K562 (cell line): ENCODE measurements around the gene AK4. TPM values are rescaled to one million over a fixed set of nuclear protein-coding genes. Genes with fewer than 3 reads are reported as not detected.

ENCODE experiments used
- ATAC-seq: fragments of 200-7000 bp; cut with Tn5 transposase; 3 replicates; pipeline ENCODE4 v1.9.1; 2020; ENCODE audit warnings: moderate library complexity
- BruUV-seq: library from RNA; stranded (reverse); fragments of 400-500 nt; replicated peaks from 2 replicates; lab custom pipeline; 2021; lab: Mats Ljungman, UMichigan
- CTCF ChIA-PET: fragments of 300-600 bp; formaldehyde crosslinking; extraction: SDS; loops from one replicate; lab custom pipeline; 2021; ENCODE audit warnings: low intra/inter-chr PET ratio; lab: Yijun Ruan, JAX
- POLR2A ChIA-PET: fragments of 300-600, 350-650 bp; sonication (Branson Sonifier 250); formaldehyde crosslinking; extraction: SDS; loops from one replicate; lab custom pipeline; 2021; ENCODE audit warnings: antibody characterized with exemption, inconsistent platforms; lab: Yijun Ruan, JAX
- DNase-seq, 4 experiments: peaks; one replicate each; pipeline versions ENCODE4 v3.0.0 to v3.0.0-alpha.2; 2011 to 2018; ENCODE audit warnings: low spot score in 3 of 4, mixed read lengths in 3 of 4; ENCODE audit errors: extremely low read depth in 1 of 4
- FAIRE-seq: peaks from 2 replicates; lab custom pipeline; 2011; peaks lifted over from hg19 to GRCh38; lab: Jason Lieb, UNC
- H2AFZ ChIP-seq: 2 replicates; pipeline ENCODE4 v1.6.0; 2011; ENCODE audit warnings: low read depth, low read length, control low read depth, inconsistent platforms
- H3K27ac ChIP-seq: fragments of 200-600 bp; 3 replicates; pipeline ENCODE4 v1.8.0; 2011; ENCODE audit warnings: low read depth, mild to moderate bottlenecking, control low read depth, inconsistent platforms, low read length, moderate library complexity, mixed read lengths; ENCODE audit errors: extremely low read depth
- H3K27me3 ChIP-seq, 2 experiments: fragments of 300-600 bp in 1 of 2; 2 replicates in 1 of 2; 3 replicates in 1 of 2; pipeline versions ENCODE4 v1.6.0 to v1.8.0; 2011; ENCODE audit warnings: inconsistent platforms in 2 of 2, low read length in 2 of 2, mild to moderate bottlenecking in 1 of 2, mixed read lengths in 1 of 2, moderate library complexity in 1 of 2; ENCODE audit not compliant: control insufficient read depth in 2 of 2, insufficient read depth in 2 of 2
- H3K36me3 ChIP-seq: fragments of 300-600 bp; 3 replicates; pipeline ENCODE4 v1.8.0; 2011; ENCODE audit warnings: mild to moderate bottlenecking, low read length, inconsistent platforms; ENCODE audit not compliant: control insufficient read depth, insufficient read depth
- H3K4me1 ChIP-seq, 2 experiments: fragments of 200-600 bp in 1 of 2; replicated peaks in 1 of 2; 2 replicates in 1 of 2; 3 replicates in 1 of 2; pipeline versions ENCODE4 v1.5.1 to v1.8.0; 2011; ENCODE audit warnings: inconsistent platforms in 2 of 2, low read length in 2 of 2, mild to moderate bottlenecking in 1 of 2, mixed read lengths in 1 of 2, moderate library complexity in 1 of 2; ENCODE audit not compliant: control insufficient read depth in 2 of 2, insufficient read depth in 2 of 2
- H3K4me2 ChIP-seq: 2 replicates; pipeline ENCODE4 v1.6.1; 2011; ENCODE audit warnings: low read length, control low read depth, inconsistent platforms, mixed read lengths; ENCODE audit not compliant: insufficient read depth
- H3K4me3 ChIP-seq: fragments of 200-600 bp; sonication (generic), shearing (Covaris generic); 2 replicates; pipeline ENCODE4 v1.5.1; 2016; ENCODE audit warnings: control low read depth, inconsistent platforms
- H3K79me2 ChIP-seq: fragments of 200-600 bp; 3 replicates; pipeline ENCODE4 v1.8.0; 2011; ENCODE audit warnings: low read length, inconsistent platforms; ENCODE audit not compliant: control insufficient read depth, insufficient read depth
- H3K9ac ChIP-seq, 2 experiments: 2 replicates each; pipeline versions ENCODE4 v1.6.0 to v1.6.1; 2011; ENCODE audit warnings: low read depth in 2 of 2, low read length in 2 of 2, control low read depth in 1 of 2, inconsistent platforms in 1 of 2, mild to moderate bottlenecking in 1 of 2, mixed read lengths in 1 of 2; ENCODE audit not compliant: insufficient read depth in 1 of 2
- H3K9me1 ChIP-seq: one replicate; pipeline ENCODE4 v1.6.0; 2011; ENCODE audit warnings: inconsistent platforms, mild to moderate bottlenecking, low read length, moderate library complexity; ENCODE audit not compliant: control insufficient read depth, insufficient read depth
- H3K9me3 ChIP-seq: replicated peaks from 2 replicates; pipeline ENCODE4 v1.5.1; 2011; ENCODE audit warnings: low read depth, low read length, inconsistent platforms; ENCODE audit not compliant: control insufficient read depth, insufficient read depth
- H4K20me1 ChIP-seq: replicated peaks from 2 replicates; pipeline ENCODE4 v1.6.1; 2011; ENCODE audit warnings: low read length, inconsistent platforms, mixed read lengths; ENCODE audit not compliant: control insufficient read depth, insufficient read depth
- CSDE1 ChIP-seq, 2 experiments: fragments of 450-650 bp; IDR thresholded peaks; 2 replicates each; pipeline ENCODE4 v1.6.1; 2016; ENCODE audit warnings: mild to moderate bottlenecking in 1 of 2
- MAFK ChIP-seq: IDR thresholded peaks from 2 replicates; pipeline ENCODE4 v1.6.1; 2011; ENCODE audit warnings: low read length, improper control_type of control experiment
- MAZ ChIP-seq, 2 experiments: fragments of 450-650 bp in 1 of 2; sonication (generic) in 1 of 2; formaldehyde crosslinking; IDR thresholded peaks in 1 of 2; conservative IDR thresholded peaks in 1 of 2; 2 replicates each; pipeline versions ENCODE4 v1.4.0 to v1.5.0; 2020; ENCODE audit warnings: mild to moderate bottlenecking in 1 of 2, missing genetic modification reagents in 1 of 2
- MEF2D ChIP-seq: conservative IDR thresholded peaks from 2 replicates; pipeline ENCODE4 v1.6.1; 2016; ENCODE audit warnings: low read depth, missing genetic modification characterization, missing compliant biosample characterization
- NR2C2 ChIP-seq, 2 experiments: fragments of 200-800 bp in 1 of 2; sonication (Bioruptor generic) in 1 of 2; sonication (generic) in 1 of 2; formaldehyde crosslinking in 1 of 2; IDR thresholded peaks; 2 replicates each; pipeline versions ENCODE4 v1.6.1 to v1.8.0; 2016 to 2022; ENCODE audit warnings: mild to moderate bottlenecking in 1 of 2, missing compliant biosample characterization in 1 of 2, missing genetic modification characterization in 1 of 2, missing genetic modification reagents in 1 of 2
- PYGO2 ChIP-seq: fragments of 450-650 bp; IDR thresholded peaks from 2 replicates; pipeline ENCODE4 v1.6.1; 2016; ENCODE audit warnings: mild to moderate bottlenecking, missing genetic modification characterization, moderate library complexity, missing compliant biosample characterization
- TEAD1 ChIP-seq, 2 experiments: fragments of 450-650 bp in 1 of 2; sonication (generic) in 1 of 2; formaldehyde crosslinking; IDR thresholded peaks; 2 replicates each; pipeline versions ENCODE4 v1.4.0 to v1.8.0; 2020 to 2022; ENCODE audit warnings: mild to moderate bottlenecking in 2 of 2, missing genetic modification reagents in 1 of 2
- ZNF184 ChIP-seq: sonication (generic); formaldehyde crosslinking; IDR thresholded peaks from 2 replicates; pipeline ENCODE4 v1.5.0; 2020; ENCODE audit warnings: missing genetic modification reagents
- ZNF696 ChIP-seq: fragments of 250-450 bp; sonication (Bioruptor Pico); conservative IDR thresholded peaks from 2 replicates; pipeline ENCODE4 v1.4.0; 2020; ENCODE audit warnings: mild to moderate bottlenecking, moderate library complexity
- ZSCAN29 ChIP-seq: fragments of 450-650 bp; IDR thresholded peaks from 2 replicates; pipeline ENCODE4 v1.6.1; 2017
- WGBS: fragments of 100-300 bp; shearing (Covaris generic); methylation state at CpG from one replicate; pipeline ENCODE4 v1.1.6; 2016; ENCODE audit warnings: low coverage, mixed read lengths; ENCODE audit not compliant: insufficient coverage; ENCODE audit errors: missing lambda C conversion rate; 5-methylcytosine and 5-hydroxymethylcytosine counted together
- in situ Hi-C: fragments of 300-500 bp; cut with MboI; formaldehyde crosslinking; loops from 4 replicates; pipeline ENCODE4 v1.15.0; 2018; ENCODE audit warnings: inconsistent platforms, mixed read lengths
- intact Hi-C: fragments of 100-400 bp; cut with micrococcal nuclease; formaldehyde crosslinking; loops from 2 replicates; pipeline ENCODE4 v1.14.2; 2022
- polyA plus RNA-seq, 8 experiments: library from polyadenylated mRNA; depleted of rRNA in 4 of 8; stranded (reverse) in 5 of 8; unstranded in 3 of 8; fragments of >200 nt; fragmentation: Nextera tagmentation in 2 of 8; fragmentation: Illumina TruSeq in 1 of 8; extraction: Ambion mirVana in 2 of 8; extraction: Trizol in 1 of 8; gene quantifications; 2 replicates each; pipeline versions ENCODE4 v1.2.1 to v1.2.3, GENCODE V29; 2011 to 2014; ENCODE audit warnings: inconsistent platforms in 1 of 8, missing spikeins in 1 of 8
- total RNA-seq, 7 experiments: library from RNA; depleted of rRNA in 6 of 7; stranded (reverse); fragments of >200 nt in 6 of 7; fragmentation: Illumina TruSeq in 2 of 7; extraction: Trizol in 2 of 7; gene quantifications; 2 replicates each; pipeline versions ENCODE4 v1.2.1 to v1.2.3, GENCODE V29; 2011 to 2021; ENCODE audit warnings: low replicate concordance in 1 of 7
- TF ChIP-seq, protein P1 (sequence below): fragments of 250-450 bp; sonication (Bioruptor Pico); IDR thresholded peaks from 2 replicates; pipeline ENCODE4 v1.8.0; 2021; ENCODE audit warnings: mild to moderate bottlenecking, moderate library complexity
- TF ChIP-seq, protein P2 (sequence below): fragments of 250-450 bp; sonication (Bioruptor Pico); IDR thresholded peaks from 2 replicates; pipeline ENCODE4 v1.4.0; 2020; ENCODE audit warnings: mild to moderate bottlenecking
- TF ChIP-seq, protein P3 (sequence below): fragments of 250-450 bp; sonication (Bioruptor Pico); IDR thresholded peaks from 2 replicates; pipeline ENCODE4 v1.5.0; 2020; ENCODE audit warnings: mild to moderate bottlenecking
- TF ChIP-seq, protein P4 (sequence below): fragments of 250-450 bp; sonication (Bioruptor Pico); IDR thresholded peaks from 2 replicates; pipeline ENCODE4 v1.9.0; 2021; ENCODE audit warnings: mild to moderate bottlenecking
- TF ChIP-seq, protein P5 (sequence below): fragments of 250-450 bp; sonication (Bioruptor Pico); IDR thresholded peaks from 2 replicates; pipeline ENCODE4 v1.5.1; 2021; ENCODE audit warnings: mild to moderate bottlenecking

Gene AK4
- total and polyA plus RNA-seq, 9 of the 15 experiments (the other 6 are each of a cell fraction or from before 2014, with no cell fraction given), result 10.4 to 96.6 (median 21.5) TPM

DNA sequence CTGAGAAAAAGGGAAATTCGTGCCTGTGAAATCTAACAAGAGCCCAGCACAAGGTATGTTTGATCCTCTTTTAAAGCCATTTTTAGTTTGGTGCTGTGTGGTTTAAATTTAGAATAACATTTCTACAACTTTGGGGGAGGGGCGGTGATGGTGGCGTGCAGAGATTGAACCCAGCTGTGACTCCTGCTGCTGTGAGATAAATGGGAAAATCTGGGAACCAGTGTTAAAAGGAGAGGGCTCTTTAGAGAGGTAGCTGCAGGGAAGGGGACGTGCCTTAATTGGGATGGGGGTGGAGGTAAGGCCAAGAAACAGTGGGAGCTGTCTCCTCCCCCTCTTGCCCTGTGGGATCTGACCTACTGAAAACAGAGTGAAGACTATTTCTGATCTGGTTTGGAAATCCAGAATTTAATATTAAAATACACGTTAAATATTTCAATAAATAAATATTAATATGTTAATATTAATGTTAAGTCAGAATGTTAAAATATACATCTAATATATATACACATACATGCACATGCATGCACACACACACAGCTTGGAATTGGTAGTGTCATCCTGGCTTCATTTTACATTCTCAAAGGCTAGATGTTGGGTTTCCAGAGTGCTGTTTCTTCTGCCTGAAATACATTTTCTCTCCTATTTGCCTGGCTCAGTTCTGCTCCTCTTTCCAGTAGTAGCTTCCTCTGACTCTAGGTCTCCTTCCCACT, 131.2 kb downstream of the AK4 start:
- in situ Hi-C loops, result no loop called here
- H3K4me1 ChIP-seq, result peaks cover 15 to 56% of the 10 kb centered on the region in 2 experiments
- H3K27ac ChIP-seq, result peak overlapping the region; percentile 62; the same call in 1 of the 3 replicates
- H3K9me3 ChIP-seq, result no peaks in the 10 kb centered on the region
- no peak overlapping the region for H3K4me3 ChIP-seq
- no TSS peak for BruUV-seq
- peaks cover 4% of the 10 kb centered on the region for H3K9me1 ChIP-seq
- POLR2A ChIA-PET, result interaction anchor here (1.0 to 2.1 kb wide), 6 partner anchors 12 to 143 kb away, joined by 3 to 8 read pairs (median 4); no protein-coding TSS in a partner anchor
- peaks cover 33% of the 10 kb centered on the region for H3K36me3 ChIP-seq
- H3K79me2 ChIP-seq, result peaks cover 98% of the 10 kb centered on the region
- no peak overlapping the region; a peak in 1 of 4 replicates for H3K9ac ChIP-seq
- H2AFZ ChIP-seq, result no peak overlapping the region
- no peaks in the 10 kb centered on the region for H3K27me3 ChIP-seq
- intact Hi-C loops, result no loop called here
- H4K20me1 ChIP-seq, result no peaks in the 10 kb centered on the region
- peak overlapping the region; percentile 43; the same call in 1 of the 2 replicates for H3K4me2 ChIP-seq
- FAIRE-seq (no peak), DNase-seq (peak in 2 of 4 experiments; percentile 37 to 66), ATAC-seq (no peak)
- WGBS, result 11% methylated on average over 5 of the region's 5 CpGs
- CTCF ChIA-PET, result no interaction called here
- TF ChIP-seq CSDE1 (IDR thresholded peaks at IDR 0.05) (no peak), TEAD1 (CRISPR knock-in tag; IDR thresholded peaks at IDR 0.05) (no peak), MAZ (CRISPR knock-in tag; conservative IDR thresholded peaks at IDR 0.05 in 1 of 2, IDR thresholded peaks at IDR 0.05 in 1 of 2) (no peak), MEF2D (tag) (no peak), ZNF696 (CRISPR knock-in tag) (no peak), NR2C2 (CRISPR knock-in tag; IDR thresholded peaks at IDR 0.05) (no peak), NR2C2 (tag; IDR thresholded peaks at IDR 0.05) (no peak), PYGO2 (tag) (no peak), MAFK (no peak), ZSCAN29 (no peak), ZNF184 (CRISPR knock-in tag) (no peak)
- TF ChIP-seq, protein P1, sequence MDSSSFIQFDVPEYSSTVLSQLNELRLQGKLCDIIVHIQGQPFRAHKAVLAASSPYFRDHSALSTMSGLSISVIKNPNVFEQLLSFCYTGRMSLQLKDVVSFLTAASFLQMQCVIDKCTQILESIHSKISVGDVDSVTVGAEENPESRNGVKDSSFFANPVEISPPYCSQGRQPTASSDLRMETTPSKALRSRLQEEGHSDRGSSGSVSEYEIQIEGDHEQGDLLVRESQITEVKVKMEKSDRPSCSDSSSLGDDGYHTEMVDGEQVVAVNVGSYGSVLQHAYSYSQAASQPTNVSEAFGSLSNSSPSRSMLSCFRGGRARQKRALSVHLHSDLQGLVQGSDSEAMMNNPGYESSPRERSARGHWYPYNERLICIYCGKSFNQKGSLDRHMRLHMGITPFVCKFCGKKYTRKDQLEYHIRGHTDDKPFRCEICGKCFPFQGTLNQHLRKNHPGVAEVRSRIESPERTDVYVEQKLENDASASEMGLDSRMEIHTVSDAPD (CRISPR knock-in tag), result no peak
- TF ChIP-seq, protein P2, sequence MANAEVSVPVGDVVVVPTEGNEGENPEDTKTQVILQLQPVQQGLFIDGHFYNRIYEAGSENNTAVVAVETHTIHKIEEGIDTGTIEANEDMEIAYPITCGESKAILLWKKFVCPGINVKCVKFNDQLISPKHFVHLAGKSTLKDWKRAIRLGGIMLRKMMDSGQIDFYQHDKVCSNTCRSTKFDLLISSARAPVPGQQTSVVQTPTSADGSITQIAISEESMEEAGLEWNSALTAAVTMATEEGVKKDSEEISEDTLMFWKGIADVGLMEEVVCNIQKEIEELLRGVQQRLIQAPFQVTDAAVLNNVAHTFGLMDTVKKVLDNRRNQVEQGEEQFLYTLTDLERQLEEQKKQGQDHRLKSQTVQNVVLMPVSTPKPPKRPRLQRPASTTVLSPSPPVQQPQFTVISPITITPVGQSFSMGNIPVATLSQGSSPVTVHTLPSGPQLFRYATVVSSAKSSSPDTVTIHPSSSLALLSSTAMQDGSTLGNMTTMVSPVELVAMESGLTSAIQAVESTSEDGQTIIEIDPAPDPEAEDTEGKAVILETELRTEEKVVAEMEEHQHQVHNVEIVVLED (CRISPR knock-in tag), result no peak
- TF ChIP-seq, protein P3, sequence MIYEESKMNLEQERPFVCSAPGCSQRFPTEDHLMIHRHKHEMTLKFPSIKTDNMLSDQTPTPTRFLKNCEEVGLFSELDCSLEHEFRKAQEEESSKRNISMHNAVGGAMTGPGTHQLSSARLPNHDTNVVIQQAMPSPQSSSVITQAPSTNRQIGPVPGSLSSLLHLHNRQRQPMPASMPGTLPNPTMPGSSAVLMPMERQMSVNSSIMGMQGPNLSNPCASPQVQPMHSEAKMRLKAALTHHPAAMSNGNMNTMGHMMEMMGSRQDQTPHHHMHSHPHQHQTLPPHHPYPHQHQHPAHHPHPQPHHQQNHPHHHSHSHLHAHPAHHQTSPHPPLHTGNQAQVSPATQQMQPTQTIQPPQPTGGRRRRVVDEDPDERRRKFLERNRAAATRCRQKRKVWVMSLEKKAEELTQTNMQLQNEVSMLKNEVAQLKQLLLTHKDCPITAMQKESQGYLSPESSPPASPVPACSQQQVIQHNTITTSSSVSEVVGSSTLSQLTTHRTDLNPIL, result no peak
- TF ChIP-seq, protein P4, sequence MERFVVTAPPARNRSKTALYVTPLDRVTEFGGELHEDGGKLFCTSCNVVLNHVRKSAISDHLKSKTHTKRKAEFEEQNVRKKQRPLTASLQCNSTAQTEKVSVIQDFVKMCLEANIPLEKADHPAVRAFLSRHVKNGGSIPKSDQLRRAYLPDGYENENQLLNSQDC (CRISPR knock-in tag), result no peak
- TF ChIP-seq, protein P5, sequence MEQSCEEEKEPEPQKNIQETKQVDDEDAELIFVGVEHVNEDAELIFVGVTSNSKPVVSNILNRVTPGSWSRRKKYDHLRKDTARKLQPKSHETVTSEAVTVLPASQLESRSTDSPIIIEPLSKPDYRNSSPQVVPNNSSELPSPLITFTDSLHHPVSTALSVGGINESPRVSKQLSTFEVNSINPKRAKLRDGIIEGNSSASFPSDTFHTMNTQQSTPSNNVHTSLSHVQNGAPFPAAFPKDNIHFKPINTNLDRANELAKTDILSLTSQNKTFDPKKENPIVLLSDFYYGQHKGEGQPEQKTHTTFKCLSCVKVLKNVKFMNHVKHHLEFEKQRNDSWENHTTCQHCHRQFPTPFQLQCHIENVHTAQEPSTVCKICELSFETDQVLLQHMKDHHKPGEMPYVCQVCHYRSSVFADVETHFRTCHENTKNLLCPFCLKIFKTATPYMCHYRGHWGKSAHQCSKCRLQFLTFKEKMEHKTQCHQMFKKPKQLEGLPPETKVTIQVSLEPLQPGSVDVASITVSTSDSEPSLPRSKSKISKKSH (CRISPR knock-in tag), result no peak
